WTC11 (cell line): Measurements from ENCODE around the gene CEP104. TPM values are rescaled to one million over a fixed set of nuclear protein-coding genes. Genes with fewer than 3 reads are reported as not detected.
A peak's percentile ranks its signal among the peaks of the same experiment; 100 is the strongest.

Source experiments
- ATAC-seq: fragments of 200-7000 bp; cut with Tn5 transposase; 2 replicates; pipeline ENCODE4 v1.10.0; 2021; ENCODE audit warnings: mild to moderate bottlenecking, moderate library complexity
- CTCF ChIA-PET: fragments of 300-600 bp; sonication (Branson Sonifier 250); formaldehyde crosslinking; loops from one replicate; lab custom pipeline; 2021; ENCODE audit warnings: antibody characterized with exemption; lab: Charles Lee
- POLR2A ChIA-PET: fragments of 350-600 bp; sonication (Branson Sonifier 250); formaldehyde crosslinking; loops from one replicate; lab custom pipeline; 2021; ENCODE audit warnings: antibody characterized with exemption; lab: Charles Lee
- DNase-seq: peaks from one replicate; pipeline ENCODE4 v3.0.0; 2021; ENCODE audit warnings: low spot score
- H3K27ac Mint-ChIP-seq: 2 replicates; pipeline ENCODE4 v1.8.0; 2021; ENCODE audit warnings: mixed read lengths
- H3K27me3 Mint-ChIP-seq: 2 replicates; pipeline ENCODE4 v1.8.0; 2021; ENCODE audit warnings: low read depth, mild to moderate bottlenecking, moderate library complexity, mixed read lengths
- H3K36me3 Mint-ChIP-seq: 2 replicates; pipeline ENCODE4 v1.8.0; 2021; ENCODE audit warnings: mixed read lengths
- H3K4me1 Mint-ChIP-seq: 2 replicates; pipeline ENCODE4 v1.8.0; 2022; ENCODE audit warnings: mixed read lengths
- H3K4me3 Mint-ChIP-seq: 2 replicates; pipeline ENCODE4 v1.8.0; 2021; ENCODE audit warnings: mild to moderate bottlenecking, moderate library complexity, mixed read lengths
- H3K9me3 Mint-ChIP-seq: 2 replicates; pipeline ENCODE4 v1.8.0; 2021; ENCODE audit warnings: mixed read lengths
- CDX4 ChIP-seq: fragments of 250-450 bp; sonication (Bioruptor Pico); IDR thresholded peaks from 2 replicates; pipeline ENCODE4 v1.9.0; 2021; ENCODE audit warnings: moderate library complexity, mild to moderate bottlenecking, inconsistent platforms, borderline replicate concordance
- E2F1 ChIP-seq: sonication (generic); formaldehyde crosslinking; IDR thresholded peaks from 2 replicates; pipeline ENCODE4 v1.8.0; 2022; ENCODE audit warnings: mild to moderate bottlenecking, missing genetic modification reagents
- E2F5 ChIP-seq: sonication (generic); formaldehyde crosslinking; IDR thresholded peaks from 2 replicates; pipeline ENCODE4 v1.8.1; 2022; ENCODE audit warnings: mild to moderate bottlenecking, moderate library complexity, missing genetic modification reagents
- ETV6 ChIP-seq: sonication (generic); formaldehyde crosslinking; IDR thresholded peaks from 2 replicates; pipeline ENCODE4 v1.8.1; 2022; ENCODE audit warnings: mild to moderate bottlenecking, missing genetic modification reagents
- GABPB1 ChIP-seq: sonication (generic); formaldehyde crosslinking; IDR thresholded peaks from 2 replicates; pipeline ENCODE4 v1.8.1; 2023; ENCODE audit warnings: mild to moderate bottlenecking, missing genetic modification reagents
- MAX ChIP-seq: sonication (generic); formaldehyde crosslinking; IDR thresholded peaks from 2 replicates; pipeline ENCODE4 v1.8.0; 2022; ENCODE audit warnings: mild to moderate bottlenecking, missing genetic modification reagents
- MYBL2 ChIP-seq: sonication (generic); formaldehyde crosslinking; IDR thresholded peaks from 2 replicates; pipeline ENCODE4 v1.8.1; 2023; ENCODE audit warnings: mild to moderate bottlenecking, moderate library complexity, missing genetic modification reagents
- NFATC4 ChIP-seq: fragments of 250-450 bp; sonication (Bioruptor Pico); IDR thresholded peaks from 2 replicates; pipeline ENCODE4 v1.9.0; 2021; ENCODE audit warnings: mild to moderate bottlenecking
- NFYB ChIP-seq: sonication (generic); formaldehyde crosslinking; conservative IDR thresholded peaks from 2 replicates; pipeline ENCODE4 v1.8.0; 2022; ENCODE audit warnings: low read depth, missing genetic modification reagents
- SMAD3 ChIP-seq: sonication (generic); formaldehyde crosslinking; IDR thresholded peaks from 2 replicates; pipeline ENCODE4 v1.8.0; 2022; ENCODE audit warnings: missing genetic modification reagents, mild to moderate bottlenecking, borderline replicate concordance
- SP1 ChIP-seq: sonication (generic); formaldehyde crosslinking; conservative IDR thresholded peaks from 2 replicates; pipeline ENCODE4 v1.8.1; 2022; ENCODE audit warnings: missing genetic modification reagents
- USF1 ChIP-seq: sonication (generic); formaldehyde crosslinking; IDR thresholded peaks from 2 replicates; pipeline ENCODE4 v1.8.0; 2022; ENCODE audit warnings: mild to moderate bottlenecking, missing genetic modification reagents
- USF2 ChIP-seq: sonication (generic); formaldehyde crosslinking; IDR thresholded peaks from 2 replicates; pipeline ENCODE4 v1.8.1; 2023; ENCODE audit warnings: mild to moderate bottlenecking, missing genetic modification reagents, moderate library complexity
- ZBTB43 ChIP-seq: sonication (generic); formaldehyde crosslinking; IDR thresholded peaks from 2 replicates; pipeline ENCODE4 v1.8.1; 2023; ENCODE audit warnings: mild to moderate bottlenecking, missing genetic modification reagents
- ZMAT4 ChIP-seq: fragments of 250-450 bp; sonication (Bioruptor Pico); IDR thresholded peaks from 2 replicates; pipeline ENCODE4 v1.9.0; 2021; ENCODE audit warnings: mild to moderate bottlenecking
- ZNF121 ChIP-seq: sonication (generic); formaldehyde crosslinking; IDR thresholded peaks from 2 replicates; pipeline ENCODE4 v1.8.0; 2023; ENCODE audit warnings: missing genetic modification reagents
- ZNF396 ChIP-seq: fragments of 250-450 bp; sonication (Bioruptor Pico); IDR thresholded peaks from 2 replicates; pipeline ENCODE4 v1.8.0; 2021; ENCODE audit warnings: mild to moderate bottlenecking, moderate library complexity, borderline replicate concordance
- total RNA-seq: library from RNA; stranded (reverse); gene quantifications from 3 replicates; pipeline ENCODE4 v1.2.3, GENCODE V29; 2021

Gene CEP104
- total RNA-seq, 1 experiment from 2014 or later: 38.0 TPM

GRCh38 chr1:3900150-3900968 is 43.3 kb upstream of the CEP104 start, which contains the start of gene C1orf174:
TSS of gene C1orf174 (minus strand) at chr1:3900272. CDS start at chr1:3900186, 86 bp downstream.
- peaks cover 23% of the 10 kb centered on the region for H3K4me1 Mint-ChIP-seq
- H3K4me3 Mint-ChIP-seq: peak within 1 kb of the TSS; percentile 92
- DNase-seq: peak; percentile 93
- TF ChIP-seq NFATC4 (CRISPR knock-in tag) (0 out of 2 replicates have a peak, but pooled peaks have one; percentile 29), MAX (CRISPR knock-in tag) (peak; percentile 53), USF1 (CRISPR knock-in tag) (peak; percentile 91), SP1 (CRISPR knock-in tag) (peak; percentile 55), SMAD3 (CRISPR knock-in tag) (no peak), E2F5 (CRISPR knock-in tag) (0 out of 2 replicates have a peak, but pooled peaks have one; percentile 77), USF2 (peak; percentile 92), ZMAT4 (CRISPR knock-in tag) (no peak), CDX4 (CRISPR knock-in tag) (no peak), ZNF121 (CRISPR knock-in tag) (peak; percentile 73; the same call in 1 of the 2 replicates), GABPB1 (CRISPR knock-in tag) (peak; percentile 34; the same call in 1 of the 2 replicates), ZNF396 (CRISPR knock-in tag) (peak; percentile 43; the same call in 1 of the 2 replicates), MYBL2 (no peak; the same call in 1 of the 2 replicates), NFYB (CRISPR knock-in tag) (peak; percentile 52)
- H3K36me3 Mint-ChIP-seq: peaks cover 16% of the 10 kb centered on the region
- peaks cover 16% of the 10 kb centered on the region for H3K9me3 Mint-ChIP-seq
- ChIA-PET CTCF (interaction anchor here (0.8 to 1.6 kb wide), 11 partner anchors 9 to 1947 kb away, joined by 3 to 19 read pairs (median 8); partner anchors contain the start of genes CEP104, DFFB and LRRC47), POLR2A (interaction anchor here (1.2 to 2.0 kb wide), 3 partner anchors 43 to 124 kb away, joined by 3 to 10 read pairs (median 7); partner anchors contain the start of genes CEP104 and DFFB)
- no peaks in the 10 kb centered on the region for H3K27me3 Mint-ChIP-seq
- ATAC-seq: peak; percentile 84
- H3K27ac Mint-ChIP-seq: peak within 1 kb of the TSS; percentile 99

GRCh38 chr1:3899754-3900149 is 42.7 kb upstream of the CEP104 start:
- Mint-ChIP-seq H3K9me3 (peaks cover 16% of the 10 kb centered on the region), H3K4me1 (peaks cover 23% of the 10 kb centered on the region), H3K36me3 (peaks cover 16% of the 10 kb centered on the region), H3K27ac (peak overlapping the region; percentile 98), H3K4me3 (peak overlapping the region; percentile 92), H3K27me3 (no peaks in the 10 kb centered on the region)
- TF ChIP-seq ZBTB43 (CRISPR knock-in tag) (no peak), E2F1 (CRISPR knock-in tag) (0 out of 2 replicates have a peak, but pooled peaks have one; percentile 59), ETV6 (CRISPR knock-in tag) (0 out of 2 replicates have a peak, but pooled peaks have one; percentile 33)
- ATAC-seq (no peak), DNase-seq (peak; percentile 57)
- POLR2A ChIA-PET: interaction anchor here (0.6 to 2.0 kb wide), 4 partner anchors 42 to 1284 kb away, joined by 3 to 10 read pairs (median 5); partner anchors contain the start of genes CEP104 and DFFB
- CTCF ChIA-PET: interaction anchor here (0.8 to 1.6 kb wide), 11 partner anchors 9 to 1947 kb away, joined by 3 to 19 read pairs (median 8); partner anchors contain the start of genes CEP104, DFFB and LRRC47
